Neural progenitor cell (in vitro differentiated cells): ENCODE data around the gene IKZF5.

Experiments
- CTCF ChIP-seq: fragments of 200-600 bp; sonication (generic); IDR thresholded peaks from 2 replicates; pipeline ENCODE4 v1.5.1; 2017; ENCODE audit warnings: antibody characterized with exemption, mild to moderate bottlenecking
- EZH2 ChIP-seq: fragments of 200-600 bp; sonication (generic); IDR thresholded peaks from 2 replicates; pipeline ENCODE4 v1.6.1; 2017; ENCODE audit warnings: antibody characterized with exemption, mild to moderate bottlenecking, moderate library complexity
- EZH2phosphoT487 ChIP-seq: fragments of 200-600 bp; sonication (generic); IDR thresholded peaks from 2 replicates; pipeline ENCODE4 v1.6.1; 2017; ENCODE audit warnings: antibody characterized with exemption

- no peak for TF ChIP-seq EZH2phosphoT487
- TF ChIP-seq CTCF, result no peak
- TF ChIP-seq EZH2, result no peak
These were observed 23.9 kb downstream of the IKZF5 start for GRCh38 chr10:122984708-122985107.
